Measurements from ENCODE around the gene CHST6.
"Not testable (repeated sequence)": the region's sequence is repeated elsewhere in the genome, so short reads cannot be mapped to it uniquely, and the experiment has no call there.

- not testable (repeated sequence) for TF ChIP-seq CTCF (conservative IDR thresholded peaks at IDR 0.05); ZFX (IDR thresholded peaks at IDR 0.05)
Measured at GRCh38 chr16:75456486-75456885, 38.8 kb downstream of the CHST6 start.

Measured in C4-2B (cell line).